HK-2 (cell line): Measurements from ENCODE around the gene FTCD.
"Not testable (repeated sequence)": the region's sequence is repeated elsewhere in the genome, so short reads cannot be mapped to it uniquely, and the experiment has no call there.

Experiments used
- DNase-seq: peaks from one replicate; pipeline ENCODE4 v3.0.0-alpha.2; 2018; ENCODE audit not compliant: unreplicated experiment

Gene FTCD

DNA sequence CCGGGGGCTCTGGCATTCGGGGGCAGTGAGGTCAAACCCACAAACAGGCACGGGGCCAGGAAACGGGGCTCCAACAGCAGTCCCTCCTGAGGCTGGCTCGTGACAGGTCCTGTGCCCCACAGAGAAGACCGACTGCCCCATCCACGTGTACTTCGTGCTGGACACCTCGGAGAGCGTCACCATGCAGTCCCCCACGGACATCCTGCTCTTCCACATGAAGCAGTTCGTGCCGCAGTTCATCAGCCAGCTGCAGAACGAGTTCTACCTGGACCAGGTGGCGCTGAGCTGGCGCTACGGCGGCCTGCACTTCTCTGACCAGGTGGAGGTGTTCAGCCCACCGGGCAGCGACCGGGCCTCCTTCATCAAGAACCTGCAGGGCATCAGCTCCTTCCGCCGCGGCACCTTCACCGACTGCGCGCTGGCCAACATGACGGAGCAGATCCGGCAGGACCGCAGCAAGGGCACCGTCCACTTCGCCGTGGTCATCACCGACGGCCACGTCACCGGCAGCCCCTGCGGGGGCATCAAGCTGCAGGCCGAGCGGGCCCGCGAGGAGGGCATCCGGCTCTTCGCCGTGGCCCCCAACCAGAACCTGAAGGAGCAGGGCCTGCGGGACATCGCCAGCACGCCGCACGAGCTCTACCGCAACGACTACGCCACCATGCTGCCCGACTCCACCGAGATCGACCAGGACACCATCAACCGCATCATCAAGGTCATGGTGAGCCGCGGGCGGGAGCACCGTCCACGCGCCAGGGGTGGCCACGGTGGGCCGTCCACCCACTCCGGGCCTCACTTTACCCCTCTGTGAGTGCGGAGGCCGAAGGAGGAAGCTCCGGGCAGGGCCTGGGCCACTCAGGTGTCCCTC is 43.3 kb downstream of the FTCD start:
- DNase-seq = no peak

DNA sequence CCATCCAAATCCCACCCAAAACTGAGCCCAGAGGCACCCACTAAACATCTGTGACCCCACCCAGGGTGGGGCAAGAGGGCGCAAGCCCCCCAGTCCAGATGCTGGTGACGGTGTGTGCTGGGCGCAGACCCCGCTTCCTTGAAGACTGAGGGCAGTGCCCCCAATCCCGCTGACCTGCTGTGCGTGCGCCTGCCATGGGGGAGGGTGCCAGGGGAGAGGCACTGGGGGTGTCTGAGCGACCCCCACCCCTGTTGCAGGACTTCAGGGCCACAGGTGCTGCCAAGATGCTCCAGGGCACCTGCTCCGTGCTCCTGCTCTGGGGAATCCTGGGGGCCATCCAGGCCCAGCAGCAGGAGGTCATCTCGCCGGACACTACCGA is 44.2 kb downstream of the FTCD start:
- no peak for DNase-seq

DNA sequence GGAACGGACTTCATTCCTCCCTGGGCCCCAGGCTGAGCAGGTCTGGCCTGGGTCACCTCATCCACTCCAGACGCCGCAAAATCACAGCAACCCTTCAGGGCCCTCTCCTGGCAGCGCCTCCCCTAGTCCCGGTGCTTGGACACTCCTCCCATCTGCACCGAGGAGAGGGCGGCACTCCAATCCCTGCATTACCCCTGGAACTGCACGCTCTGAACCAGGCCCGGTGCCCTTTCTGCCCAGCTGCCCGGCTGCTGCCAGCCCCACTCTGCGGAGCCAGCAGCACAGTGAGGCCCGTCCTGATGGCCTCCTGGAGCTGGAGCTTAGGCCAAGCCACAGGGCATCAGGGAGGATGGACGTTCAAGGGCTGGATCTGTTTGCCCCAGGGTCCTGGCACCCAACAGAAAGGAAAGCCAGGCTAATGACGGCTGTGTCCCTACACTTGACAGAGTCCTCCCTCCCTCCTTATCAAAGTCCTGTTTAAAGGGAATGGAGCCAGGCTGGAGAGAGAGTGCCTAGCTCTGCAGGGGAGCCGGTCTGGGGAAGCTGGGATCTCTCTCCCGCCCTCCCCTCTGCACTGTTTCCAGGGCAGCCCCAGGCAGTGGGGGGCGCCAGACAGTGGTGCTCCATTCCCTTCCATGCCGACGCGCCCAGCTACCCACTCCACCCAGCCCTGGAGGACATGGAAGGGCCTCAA is 44.7 kb downstream of the FTCD start:
- no peak for DNase-seq

DNA sequence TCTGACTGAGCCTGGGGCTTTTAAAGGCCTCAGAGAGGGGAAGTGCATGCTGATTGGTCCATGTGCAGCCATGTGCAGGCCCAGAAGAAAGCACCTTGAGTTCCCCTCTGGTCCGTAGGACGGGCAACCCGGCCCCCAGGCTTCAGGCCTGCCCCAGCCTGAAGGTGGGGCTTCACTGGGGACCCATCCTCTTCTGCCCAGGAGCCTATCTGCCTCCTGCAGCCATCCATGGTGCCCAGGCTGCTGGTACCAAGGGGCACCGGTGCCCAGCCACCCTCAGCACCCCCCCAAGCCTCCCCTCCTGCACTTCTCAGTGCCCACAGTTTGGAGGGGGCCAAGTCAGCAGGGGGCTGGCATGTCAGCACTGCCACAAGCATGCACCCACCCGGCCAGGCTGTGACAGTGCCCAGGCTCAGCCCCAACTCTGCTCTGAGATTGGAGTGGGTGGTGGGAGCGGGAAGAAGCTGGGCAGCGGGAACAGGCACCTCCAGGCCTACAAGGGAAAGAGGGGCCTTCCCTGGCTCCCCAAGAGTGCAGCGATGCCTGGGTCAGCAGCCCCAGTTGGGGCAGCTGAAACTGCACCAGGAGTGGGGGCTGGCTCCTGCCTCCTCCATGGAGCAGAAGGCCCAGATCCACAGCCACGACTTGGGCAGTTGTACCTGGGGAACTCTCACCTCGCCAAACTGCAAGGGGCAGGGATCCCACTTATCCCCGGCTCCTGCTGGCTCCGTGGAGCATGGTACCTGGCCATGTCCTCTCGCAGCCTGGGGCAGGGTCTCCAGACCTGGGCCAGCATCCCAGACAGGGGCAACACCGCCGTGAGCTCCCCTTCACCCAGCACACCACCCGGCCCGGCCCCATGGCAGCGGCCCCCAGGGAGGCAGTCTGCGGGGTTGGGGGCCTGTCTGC is 45.8 kb downstream of the FTCD start:
- DNase-seq = no peak

DNA sequence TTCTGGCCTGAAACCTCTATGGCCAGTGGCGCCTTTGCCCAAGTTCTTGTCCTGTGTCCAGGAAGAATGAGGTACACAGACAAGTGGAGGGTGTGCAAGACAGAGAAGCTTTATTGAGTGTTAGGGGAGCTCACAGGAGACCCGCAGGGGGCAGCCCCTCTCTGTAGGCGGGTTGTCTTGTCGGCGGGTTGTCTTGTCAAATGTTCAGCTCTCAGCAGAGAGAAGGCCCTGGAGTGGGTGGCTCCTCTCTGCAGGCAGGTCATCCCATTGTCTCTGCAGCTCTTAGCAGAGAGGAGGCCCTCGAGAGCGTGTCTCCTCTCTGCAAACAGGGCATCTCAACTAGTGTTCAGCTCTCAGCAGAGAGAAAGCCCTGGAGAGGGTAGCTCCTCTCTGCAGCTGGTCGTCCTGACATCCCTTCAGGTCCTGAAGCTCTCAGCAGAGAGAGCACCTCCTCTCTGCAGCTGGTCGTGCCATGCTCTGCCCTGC is 46.5 kb downstream of the FTCD start:
- DNase-seq = no peak

DNA sequence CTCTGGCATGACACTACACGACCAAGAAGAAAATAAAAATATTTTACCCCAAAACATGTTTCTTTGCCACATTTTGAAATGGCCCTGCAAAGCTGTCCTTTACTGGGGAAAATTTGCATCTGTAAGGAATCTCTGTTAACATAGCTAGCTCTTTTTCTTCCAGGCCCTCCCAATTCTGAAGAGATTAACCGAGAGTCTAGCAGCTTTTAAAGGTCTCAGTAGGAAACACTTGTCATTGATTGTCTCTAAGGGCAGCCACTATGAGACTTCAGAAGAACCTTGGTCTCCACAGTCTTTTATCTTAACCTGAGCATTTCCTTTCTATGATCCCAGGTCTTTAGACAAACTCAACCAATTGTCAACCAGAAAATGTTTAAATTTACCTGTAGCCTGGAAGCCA is 48.0 kb downstream of the FTCD start:
- not testable (repeated sequence) for DNase-seq

DNA sequence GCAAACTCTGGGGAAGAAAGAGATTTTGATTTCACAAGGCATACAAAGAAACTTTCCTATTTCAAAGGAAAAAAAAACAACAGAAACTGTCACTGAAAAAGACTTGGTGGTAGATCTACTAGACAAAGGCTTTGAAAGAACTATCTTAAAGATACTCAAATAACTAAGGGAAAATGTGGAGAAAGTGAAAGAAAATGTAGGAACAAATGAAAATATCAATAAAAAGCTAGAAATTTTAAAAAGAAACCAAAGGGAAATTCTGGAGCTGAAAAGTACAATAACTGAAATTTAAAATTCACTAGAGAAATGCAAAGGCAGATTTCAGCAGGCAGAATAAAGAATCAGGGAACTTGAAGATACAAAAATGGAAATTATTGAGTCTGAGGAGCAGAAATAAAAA is 51.3 kb downstream of the FTCD start:
- no peak for DNase-seq

DNA sequence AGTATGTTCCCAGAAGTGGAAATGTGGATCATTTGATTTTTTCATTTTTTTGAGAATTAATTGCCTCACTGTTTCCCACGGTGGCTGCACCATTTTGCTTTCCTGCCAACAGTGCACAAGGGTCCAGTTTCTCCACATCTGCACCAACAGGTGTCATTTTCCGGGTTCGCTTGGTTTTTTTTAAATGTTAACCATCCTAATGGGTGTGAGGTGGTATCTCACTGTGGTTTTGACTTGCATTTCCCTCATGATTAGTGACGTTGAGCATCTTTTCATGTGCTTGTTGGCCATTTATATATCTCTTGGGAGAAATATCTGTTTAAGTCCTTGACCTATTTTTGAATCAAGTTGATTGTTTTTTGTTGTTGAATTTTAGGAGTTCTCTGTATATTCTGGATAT is 54.5 kb downstream of the FTCD start:
- no peak for DNase-seq

DNA sequence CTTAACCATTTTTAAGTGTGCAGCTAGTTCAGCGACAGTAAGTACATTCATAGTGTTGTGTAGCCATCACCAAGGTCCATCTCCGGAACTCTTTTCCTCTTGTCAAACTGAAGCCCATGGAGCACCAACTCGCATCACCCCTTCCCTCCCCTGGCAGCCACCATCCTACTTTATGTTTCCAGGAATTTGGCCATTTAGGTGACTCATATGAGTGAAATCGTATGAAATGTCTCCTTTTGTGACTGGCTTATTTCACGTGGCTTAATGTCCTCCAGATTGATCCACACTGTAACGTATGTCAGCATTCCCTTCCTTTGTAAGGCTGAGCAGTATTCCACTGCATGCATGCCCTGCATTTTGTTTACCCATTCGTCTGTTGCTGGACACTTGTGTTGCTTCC is 55.0 kb downstream of the FTCD start:
- DNase-seq = no peak

DNA sequence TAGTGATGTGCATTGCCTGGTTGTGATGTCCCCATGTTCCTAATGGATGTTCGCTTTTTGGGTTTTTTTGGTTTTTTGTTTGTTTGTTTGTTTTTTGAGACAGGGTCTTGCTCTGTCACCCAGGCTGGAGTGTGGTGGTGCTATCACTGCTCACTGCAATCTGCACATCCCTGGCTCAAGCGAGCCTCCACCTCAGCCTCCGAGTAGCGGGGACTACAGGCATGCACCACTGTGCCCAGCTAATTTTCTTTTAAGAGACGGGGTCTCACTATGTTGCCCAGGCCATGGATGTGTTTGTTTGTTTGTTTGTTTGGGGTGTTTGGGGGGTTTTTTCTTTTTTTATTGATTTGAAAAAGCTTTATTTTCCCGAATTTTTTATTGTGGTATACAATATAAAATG is 55.4 kb downstream of the FTCD start:
- no peak for DNase-seq

DNA sequence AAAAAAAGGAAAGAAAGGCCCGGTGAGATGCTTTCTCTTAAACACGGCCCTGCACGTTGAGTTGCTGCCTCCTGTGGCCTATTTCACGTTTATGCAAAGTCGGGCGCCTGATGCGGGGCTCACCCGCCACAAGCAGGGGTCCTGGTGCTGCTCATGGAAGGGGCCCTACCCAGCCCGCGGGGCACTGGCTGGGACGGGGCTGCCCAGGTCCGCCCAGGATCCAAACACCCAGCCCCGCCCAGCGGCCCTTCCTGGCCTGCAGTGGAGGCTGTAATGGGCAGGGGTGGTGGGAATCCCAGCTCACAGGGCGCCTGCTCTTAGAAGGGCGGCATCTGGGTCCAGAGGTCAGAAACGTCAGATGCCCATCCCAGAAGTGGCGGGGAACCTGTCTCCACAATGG is 55.9 kb downstream of the FTCD start:
- DNase-seq = no peak

DNA sequence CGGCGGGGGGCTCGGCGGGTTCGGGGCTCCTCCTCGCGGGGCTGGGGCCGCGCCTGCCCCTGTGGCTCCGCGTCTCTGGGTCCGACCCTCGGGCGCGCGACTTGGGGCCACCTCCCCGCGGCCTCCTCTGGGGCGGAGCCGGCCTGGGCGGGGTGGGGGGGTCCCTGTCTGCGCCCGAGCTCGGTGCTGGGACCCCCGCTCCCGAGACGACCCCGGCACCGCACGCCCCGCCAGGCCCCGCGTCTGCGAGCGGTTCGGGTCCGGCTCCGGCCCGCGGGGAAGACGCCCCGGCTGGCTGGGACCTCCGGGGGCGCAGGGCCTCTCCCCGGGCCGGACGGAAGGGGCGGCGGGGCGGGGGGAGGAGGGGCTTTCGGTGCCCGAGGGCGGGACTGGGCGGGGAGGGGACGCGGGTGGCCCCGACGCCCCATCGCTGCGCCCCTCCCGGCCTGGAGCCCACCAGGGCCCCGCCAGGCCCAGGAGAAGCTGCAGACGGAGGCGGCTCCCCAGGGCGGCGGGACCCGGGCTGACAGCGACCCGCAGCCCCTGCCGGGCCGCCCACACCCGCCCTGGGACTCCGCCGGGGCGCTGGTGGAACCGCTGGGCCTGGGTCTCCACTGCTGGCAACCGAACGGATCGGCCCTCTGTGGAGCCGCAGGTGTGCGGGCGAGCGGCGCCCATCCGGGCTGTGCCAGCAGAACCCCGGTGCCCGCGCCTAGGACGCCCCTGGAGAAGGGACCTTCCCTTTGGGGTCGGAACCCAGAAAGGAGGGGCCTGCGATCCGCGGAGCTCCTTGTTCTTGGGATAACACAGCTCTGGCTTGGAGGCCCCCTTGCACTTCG is 56.9 kb downstream of the FTCD start:
- no peak for DNase-seq

DNA sequence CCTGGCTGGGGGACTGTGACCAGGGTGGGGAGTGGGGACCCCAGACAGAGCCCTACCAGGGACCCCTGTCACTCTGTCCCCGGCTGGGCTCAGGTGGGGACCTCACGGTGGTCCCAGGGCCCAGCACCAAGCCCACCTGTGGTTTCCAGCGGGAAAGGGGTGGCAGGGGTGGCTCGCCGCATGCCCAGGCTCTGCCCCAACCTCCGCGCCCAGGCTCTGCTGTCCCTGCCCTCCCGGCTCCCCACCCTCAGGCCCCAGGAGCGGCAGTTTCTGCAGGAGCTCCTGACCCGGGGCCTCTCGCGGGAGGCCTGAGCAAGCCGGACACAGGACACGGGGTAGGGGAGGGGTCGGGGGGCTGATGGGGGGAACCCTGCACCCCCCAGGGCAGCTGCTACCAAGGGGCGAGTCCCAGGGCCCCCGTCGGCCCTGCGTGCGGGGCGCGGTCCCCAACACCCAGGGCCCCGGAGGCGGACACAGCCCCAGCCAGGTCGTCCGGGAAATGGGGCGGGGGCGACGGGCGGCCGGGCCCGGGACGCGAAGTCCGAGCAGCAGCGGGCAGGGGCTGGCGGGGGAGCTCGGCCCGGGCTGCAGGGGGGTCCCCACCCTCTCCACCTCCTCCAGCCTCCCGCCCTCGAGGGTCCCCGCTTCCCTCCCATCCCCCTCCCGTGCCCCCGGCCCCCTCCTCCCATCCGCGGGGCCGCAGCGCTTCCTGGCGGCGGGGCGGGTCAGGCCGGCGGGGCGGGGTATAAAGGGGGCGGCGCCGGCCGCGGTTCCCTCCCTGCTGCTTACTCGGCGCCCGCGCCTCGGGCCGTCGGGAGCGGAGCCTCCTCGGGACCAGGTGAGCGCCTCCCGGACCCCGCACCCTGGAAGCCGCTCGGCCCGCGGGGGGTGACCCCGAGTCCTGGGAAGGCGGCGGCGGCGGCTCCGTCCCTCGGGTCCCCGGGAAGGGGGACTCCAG is 57.8 kb downstream of the FTCD start, which contains the start of gene COL6A2:
Gene COL6A2, plus strand, starts transcription at position 777 of the 958 bp plus-strand sequence.
- DNase-seq = peak; percentile 53

DNA sequence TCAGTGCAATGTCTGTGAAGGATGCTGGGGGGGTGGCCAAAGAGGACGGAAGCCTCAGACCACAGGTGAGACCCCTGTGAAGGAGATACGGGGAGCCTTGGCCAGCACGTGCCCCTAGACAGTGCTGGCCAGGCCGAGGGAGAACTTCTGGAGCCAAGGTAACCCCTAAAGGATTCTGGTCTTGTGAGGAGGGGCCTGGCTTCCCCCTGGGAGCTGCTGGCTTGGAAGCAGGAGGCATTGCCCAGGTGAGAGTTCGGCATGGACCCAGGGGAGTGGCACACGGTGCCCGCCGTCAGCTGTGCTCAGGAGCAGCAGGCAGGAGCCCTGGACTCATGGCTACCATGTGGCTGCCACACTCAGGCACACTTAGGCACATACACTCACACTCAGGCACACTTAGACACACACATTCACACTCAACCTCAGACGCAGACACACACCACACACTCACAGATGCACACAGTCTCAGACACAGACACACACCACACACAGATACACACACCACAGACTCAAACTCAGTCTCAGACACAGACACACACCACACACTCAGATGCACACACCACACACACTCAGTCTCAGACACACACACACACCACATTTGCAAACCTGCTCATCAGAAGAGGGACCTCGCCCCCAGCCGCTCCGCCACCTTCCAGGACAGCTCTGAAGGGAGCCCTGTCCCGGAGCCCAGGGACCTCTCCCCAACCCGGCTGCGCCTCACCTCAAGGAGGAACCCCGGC is 58.6 kb downstream of the FTCD start:
- no peak for DNase-seq

DNA sequence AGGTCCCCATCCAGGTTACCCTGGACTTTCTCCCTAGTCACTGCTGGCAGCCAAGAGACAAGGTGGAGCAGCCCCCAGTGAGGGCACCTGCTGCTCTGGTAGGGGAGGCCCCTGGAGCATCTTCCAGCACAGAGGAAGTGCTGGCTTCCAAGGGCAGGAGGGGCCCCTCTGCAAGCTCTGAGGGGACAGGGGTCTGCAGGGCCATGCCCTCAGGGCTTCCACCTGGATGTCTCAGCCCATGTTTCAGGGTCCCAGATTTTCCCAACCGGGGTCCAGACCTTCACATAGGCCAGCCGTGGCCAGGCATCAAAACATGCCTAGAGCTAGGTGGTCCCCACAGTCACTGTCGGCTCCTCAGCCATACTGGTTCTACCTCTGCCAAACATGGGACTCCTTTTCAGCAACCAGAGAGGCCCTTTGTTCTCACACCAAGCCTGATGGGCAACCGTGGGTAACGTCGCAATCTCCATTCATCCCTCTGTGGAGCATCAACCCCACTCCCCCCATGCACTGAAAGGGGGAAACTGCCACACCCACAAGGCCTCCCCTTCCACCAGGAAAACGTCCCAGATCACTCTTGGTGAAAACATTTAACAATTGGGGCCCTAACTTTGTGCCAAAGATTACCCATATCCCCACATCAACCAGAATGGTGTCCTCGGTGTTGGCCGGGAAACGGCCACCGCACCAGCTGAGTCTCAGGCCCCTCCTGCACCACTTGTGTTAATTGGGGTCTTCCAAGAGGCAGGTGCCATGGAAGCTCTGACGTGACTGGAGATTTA is 59.4 kb downstream of the FTCD start:
- DNase-seq = no peak

DNA sequence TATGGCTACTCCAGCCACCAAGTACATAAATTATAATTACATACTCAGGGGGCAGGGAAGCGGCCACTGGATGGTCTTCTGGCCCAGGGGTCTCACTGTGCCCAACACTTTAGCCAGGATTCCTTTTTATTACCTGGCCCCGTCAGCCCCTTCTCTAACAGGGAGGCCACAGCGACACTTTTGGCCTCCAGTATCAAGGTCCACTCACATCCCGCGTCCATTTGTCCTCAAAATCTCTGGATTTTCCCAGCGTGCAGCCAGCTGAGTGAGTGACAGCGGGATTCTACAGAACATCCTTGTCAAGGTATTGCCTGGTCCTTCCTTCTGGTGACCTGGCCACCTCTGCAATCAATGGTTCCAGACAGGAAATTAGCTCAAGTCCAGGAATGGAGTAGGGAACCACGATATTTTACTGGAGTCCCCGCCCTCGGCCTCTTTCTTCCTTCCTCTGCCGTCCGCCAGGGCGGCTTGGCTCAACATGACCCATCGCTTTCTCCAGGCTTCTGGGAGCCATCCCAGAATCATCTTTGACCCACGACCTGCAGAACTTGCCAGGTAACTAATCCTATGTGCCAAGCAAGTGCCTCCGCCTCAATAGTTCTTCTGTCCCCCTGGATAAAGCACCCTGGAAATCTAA is 60.2 kb downstream of the FTCD start:
- DNase-seq = no peak

DNA sequence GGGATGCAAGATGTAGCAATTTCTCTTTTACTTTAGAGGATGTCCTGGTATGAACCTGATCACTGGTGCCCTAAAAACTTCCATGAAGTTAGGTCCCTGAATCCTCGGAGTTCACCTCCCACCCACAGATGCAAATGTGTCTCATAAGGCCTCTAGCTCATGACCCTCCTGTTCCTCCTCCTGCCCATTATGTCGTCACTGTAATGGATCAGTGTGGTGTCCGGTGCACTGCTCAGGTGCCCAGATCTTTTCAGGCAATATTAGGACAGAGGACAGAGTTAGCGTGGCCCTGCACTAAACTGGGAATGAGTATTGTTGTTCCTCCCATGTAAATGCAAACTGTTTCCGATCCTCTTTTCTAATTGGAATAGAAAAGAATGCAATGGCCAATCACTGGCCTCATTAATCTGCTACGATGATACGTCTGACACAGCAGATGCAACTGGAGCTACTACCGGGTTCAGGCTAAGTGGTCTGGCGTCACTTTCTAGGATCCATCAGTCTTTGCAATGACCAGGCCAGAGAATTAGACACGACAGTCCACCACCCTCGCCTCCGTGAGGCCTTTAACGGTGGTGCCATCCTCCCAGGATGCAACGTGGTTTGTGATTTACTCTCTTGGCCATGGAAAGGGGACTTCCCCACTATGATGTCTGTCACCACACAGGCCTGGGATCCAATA is 60.8 kb downstream of the FTCD start:
- DNase-seq = no peak
